CD4-positive, alpha-beta T cell treated with Interferon alpha-2 for 1 hour (primary cell): ENCODE measurements around the gene TBCC.

ENCODE experiments used
- DNase-seq, 2 donors: peaks; one replicate each; pipeline ENCODE4 v3.0.0-alpha.2; 2020 to 2022

Gene TBCC, protein sequence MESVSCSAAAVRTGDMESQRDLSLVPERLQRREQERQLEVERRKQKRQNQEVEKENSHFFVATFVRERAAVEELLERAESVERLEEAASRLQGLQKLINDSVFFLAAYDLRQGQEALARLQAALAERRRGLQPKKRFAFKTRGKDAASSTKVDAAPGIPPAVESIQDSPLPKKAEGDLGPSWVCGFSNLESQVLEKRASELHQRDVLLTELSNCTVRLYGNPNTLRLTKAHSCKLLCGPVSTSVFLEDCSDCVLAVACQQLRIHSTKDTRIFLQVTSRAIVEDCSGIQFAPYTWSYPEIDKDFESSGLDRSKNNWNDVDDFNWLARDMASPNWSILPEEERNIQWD

DNA sequence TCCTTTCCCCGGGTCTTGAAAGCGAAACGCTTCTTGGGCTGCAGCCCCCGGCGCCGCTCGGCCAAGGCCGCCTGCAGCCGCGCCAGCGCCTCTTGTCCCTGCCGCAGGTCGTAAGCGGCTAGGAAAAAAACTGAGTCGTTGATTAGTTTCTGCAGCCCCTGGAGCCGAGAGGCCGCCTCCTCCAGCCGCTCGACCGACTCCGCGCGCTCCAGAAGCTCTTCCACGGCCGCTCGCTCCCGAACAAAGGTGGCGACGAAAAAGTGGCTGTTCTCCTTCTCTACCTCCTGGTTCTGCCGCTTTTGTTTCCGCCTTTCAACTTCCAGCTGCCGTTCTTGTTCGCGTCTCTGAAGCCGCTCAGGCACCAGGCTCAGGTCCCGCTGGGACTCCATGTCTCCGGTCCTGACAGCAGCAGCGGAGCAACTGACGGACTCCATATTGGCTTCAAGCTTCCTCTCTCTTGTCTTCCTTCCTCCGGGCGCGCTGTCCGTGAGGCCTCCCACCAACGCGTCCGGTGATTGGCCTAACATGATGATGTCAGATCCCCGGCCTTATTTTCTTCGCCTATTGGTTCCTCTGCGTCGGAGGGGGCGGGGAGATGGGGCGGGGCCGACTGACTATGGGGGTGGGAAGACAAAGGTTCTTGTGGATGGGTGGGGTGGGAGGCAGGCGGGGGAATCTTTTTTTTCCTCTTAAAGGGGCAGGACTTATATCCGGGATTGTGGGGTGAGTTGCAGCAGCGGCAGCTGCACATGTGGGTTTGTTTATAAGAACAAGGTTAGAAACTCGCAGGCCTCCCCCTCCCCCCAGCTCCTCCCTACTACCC, at the start of gene TBCC:
Gene TBCC, minus strand, starts transcription at position 464 of the 823 bp plus-strand sequence. Its CDS starts 30 bp downstream, at position 434.
- peak; percentile 97 to 98 for DNase-seq

DNA sequence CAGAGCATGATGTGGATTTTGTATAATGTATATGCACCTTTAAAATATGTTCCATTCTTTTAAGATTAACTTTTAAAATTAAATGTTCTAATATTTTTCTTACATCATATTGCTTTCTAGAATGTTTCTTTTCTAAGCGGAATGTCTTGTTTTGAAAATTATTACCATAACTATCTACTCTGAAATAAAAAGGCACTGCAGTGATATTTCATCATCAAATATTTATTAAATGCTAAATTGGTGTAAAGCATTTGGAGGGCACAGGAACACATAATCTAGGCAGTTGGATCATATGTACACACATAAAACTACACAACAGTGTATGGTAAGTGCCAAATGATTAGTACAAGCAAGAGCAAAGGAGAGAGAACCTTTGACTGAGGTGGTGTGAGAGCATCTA, 49.7 kb upstream of the TBCC start:
- no peak for DNase-seq

DNA sequence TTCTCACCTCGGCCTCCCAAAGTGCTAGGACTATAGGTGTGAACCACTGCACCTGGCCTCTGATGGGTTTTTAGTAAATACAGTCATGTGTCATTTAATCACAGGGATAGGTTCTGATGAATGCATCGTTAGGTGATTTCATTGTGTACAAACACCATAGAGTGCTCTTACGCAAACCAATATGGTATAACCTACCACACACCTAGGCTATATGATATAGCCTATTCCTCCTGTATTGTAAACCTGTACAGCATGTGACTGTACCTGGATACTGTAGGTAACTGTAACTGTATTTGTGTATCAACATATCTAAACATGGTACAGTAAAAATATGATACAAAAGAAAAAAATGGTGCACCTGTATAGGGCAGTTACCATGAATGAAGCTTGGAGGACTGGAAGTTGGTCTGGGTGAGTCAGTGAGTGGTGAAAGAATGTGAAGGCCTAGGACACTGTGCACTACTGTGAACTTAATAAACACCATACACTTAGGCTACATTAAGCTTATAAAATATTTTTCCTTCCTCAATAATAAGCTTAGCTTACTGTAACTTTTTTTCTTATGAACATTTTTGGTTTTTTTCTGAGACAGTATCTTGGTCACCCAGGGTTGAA, 45.9 kb upstream of the TBCC start:
- DNase-seq: no peak

DNA sequence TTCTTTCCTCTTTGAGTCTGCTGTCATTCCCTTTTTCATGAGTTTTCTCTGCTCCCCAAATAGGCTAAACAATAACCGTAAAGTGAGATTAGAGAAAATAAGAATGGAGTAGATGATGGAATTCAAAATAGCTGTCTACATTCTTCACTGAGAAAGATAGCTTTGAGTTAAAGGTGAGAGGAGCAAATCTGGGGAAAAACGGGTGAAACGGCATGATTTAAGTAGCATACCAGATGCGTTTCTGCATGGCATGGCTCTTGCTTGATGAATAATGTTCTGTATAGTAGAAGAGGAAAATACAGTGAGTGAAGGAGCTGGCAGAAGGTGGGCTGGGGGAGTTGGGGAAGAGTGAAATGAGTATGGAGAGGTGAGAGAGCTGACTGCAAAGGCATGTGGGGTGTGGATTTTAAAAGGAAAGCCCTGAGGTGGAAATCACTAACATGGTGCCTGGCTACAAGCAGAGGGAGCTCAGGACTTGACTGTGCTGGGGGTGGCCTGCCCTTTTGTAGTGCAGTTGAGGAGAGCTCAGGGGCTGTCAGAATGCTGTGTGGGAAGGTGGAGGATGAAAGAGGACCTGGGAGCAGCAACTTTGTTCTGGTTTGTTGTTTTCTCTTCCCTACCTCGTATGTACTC, 44.8 kb upstream of the TBCC start:
- no peak for DNase-seq

DNA sequence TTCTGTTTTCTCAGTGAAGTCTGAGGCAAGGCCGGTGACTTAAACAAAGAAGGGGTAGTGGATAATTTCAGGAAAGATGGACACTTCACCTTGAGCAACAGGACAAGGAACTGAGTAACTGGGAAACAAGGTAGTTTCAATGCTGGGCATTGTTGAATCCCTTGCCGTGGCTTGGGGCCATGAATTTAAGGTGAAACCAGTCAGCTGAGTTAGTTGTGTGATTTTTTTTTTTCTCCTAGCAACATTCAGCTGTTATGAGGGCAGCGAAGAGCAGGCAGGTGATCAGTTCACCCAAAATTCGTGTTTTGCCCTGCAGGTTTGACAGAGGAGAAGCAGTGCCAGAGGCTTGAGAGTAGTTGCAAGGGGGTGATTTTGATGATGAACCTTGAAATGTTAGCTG, 42.8 kb upstream of the TBCC start:
- no peak for DNase-seq

DNA sequence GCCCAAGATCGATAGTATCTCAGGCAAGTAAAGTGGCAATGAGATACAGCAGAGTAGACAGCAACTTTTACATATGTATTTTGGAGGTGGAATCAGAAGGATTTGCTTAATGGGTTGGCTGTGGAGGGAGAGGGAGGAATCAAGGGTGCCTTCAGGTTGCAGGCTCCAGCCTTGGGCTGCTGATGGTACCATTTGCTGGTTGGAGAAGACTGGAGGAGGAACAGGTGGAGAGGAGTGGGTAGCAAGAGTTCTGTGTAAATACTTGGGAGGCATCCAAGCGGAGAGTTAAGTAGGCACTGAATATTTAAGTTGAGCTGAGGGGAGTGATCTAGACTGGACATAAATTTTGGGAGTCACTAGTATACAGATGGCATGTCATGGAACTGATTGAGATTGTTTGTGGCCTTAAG, 41.2 kb upstream of the TBCC start:
- DNase-seq: no peak

DNA sequence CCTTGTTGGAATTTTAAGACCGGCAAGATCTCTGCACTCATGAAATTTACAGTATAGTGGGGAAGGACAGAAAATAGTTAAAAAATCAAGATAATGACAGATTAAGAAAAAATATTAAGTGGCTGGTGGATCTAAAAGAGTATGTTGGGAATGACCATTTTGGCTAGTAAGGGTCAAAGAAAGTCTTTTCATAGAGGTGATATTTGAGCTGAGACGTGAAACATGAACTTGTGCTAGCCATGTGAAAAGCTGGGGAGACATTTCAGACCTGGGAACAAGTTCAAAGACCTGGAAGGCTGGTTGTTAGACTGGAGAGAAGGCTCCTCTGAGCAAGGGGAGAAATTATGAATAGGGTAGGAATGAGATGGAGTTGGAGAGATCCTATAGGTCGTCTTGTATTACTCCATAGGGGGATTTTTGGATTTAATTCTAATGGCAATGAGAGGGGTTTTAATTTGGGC, 40.7 kb upstream of the TBCC start:
- DNase-seq: no peak

DNA sequence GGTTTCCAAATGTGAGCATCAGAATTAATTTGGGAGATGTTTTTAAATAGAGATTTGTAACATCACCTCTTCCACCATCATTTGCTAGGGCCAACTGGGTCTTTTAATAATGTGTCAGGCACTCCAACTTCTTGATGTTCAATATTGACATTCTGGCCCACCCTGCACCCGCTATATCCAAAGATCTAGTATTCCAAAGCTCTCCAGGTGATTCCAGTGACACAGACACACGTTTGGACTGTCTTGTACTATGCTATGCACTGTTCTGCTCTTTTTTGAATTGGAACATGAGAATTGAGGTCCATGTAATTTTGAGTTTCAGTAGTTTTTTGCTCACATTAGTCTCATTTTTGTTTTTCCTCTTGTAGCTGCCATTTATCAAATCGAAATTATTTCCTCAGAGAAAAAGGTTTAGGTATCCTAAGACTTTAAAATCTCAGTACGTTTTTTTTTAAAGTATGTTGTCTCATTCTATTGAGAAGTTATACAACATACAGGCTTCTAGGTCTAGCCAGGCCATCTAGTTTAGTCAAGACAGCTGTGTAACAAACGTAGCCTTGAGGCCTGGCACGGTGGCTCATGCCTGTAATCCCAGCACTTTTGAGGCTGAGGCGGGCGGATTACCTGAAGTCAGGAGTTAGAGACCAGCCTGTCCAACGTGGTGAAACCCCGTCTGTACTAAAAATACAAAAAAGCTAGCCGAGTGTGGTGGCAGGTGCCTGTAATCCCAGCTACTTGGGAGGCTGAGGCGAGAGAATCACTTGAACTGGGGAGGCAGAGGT, 39.0 kb upstream of the TBCC start:
- peak in 1 of 2 donors; percentile 24 for DNase-seq

DNA sequence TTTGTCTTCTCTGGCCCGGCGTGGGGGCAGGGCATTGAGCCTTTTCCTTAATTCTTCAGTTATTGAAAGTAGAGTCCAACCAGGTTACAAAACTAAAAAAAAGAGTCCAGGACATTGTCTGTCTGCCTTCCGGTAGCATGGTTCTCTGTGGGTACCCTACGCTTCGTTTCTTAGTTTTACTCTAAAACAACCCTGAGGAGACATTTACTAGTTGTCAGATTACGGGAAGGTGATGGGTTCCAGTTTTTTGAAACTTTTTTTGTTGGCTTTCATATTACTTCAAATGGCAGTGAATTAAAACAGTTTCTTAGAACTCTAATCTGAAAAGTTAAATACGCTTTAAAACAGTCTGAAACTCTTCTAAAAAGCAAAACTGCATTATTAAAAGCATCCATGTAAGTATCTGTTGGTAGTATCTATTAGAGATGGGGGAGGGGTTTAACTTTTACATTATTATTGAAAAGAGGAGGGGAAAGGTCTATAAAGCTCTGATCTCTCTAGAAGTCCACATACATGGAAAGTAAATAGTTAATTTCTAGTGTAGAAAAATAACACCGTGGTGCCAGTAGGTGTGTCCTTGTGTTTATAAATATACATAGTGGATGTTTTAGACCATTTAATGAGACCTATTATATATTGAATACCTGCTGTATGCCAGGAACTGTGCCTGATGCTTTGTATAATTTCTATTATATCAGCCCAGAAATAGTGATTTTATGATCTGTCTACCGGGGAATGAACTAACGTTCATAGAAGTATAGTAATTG, 38.2 kb upstream of the TBCC start:
- DNase-seq: peak in 1 of 2 donors; percentile 71

DNA sequence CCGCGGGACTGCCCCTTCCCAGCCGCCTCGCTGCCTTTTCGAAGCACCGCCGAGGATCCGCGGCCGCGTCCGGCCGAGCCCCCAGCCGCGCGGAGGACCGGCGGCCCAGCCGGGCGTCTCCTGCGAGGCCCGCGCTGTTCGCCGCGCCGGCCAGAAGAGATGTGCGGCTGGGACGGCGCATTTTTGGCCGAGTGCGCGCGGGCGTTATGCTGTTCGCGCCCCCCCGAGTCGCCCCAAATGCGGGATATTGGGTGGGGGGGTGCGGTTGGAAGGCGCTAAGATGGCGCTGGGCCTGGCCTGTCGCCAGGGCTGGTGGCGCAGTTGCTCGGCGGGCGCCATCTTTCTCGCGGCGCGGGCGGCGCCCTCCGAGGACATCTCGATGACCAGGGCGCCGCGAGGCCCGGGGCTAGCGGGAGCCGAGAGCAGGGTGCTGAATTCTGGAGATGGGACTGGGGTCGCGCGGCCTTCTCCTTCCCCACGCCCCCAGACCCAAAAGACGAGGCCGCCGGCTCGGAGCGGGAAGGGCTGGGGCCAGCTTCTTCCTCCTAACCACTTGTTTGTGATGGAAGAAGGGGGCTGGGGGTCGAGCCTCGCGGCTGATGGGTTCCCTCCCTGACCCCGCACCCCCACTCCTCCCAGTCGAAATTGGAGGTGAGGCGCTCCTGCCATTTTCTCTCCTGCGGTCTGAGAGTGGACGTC, 37.4 kb upstream of the TBCC start:
- DNase-seq: peak; percentile 80 to 87

DNA sequence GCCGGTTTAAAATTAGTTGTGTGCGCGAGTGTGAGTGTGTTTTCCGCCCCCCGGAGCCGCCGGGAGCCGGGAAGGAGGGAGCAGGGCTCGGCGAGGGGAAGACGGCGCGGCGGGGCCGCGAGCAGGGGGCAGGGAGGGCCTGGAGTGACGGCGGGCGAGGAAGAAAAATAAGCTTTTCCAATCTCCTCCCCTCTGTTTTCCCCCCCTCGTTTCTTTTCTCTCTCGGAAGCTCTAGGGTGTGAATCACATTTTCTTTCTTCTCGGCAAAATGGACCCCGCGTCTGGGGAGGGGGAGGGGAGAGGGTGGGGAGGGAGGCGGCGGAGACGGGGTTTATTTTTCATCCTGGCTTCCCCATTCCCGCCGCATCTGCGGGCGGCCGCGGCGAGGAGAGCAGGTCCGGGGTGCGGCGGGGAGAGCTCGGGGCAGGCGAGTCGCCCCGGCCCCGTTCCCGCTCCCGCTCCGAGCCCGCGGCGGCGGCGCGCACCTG, 36.8 kb upstream of the TBCC start:
- peak; percentile 81 to 87 for DNase-seq

DNA sequence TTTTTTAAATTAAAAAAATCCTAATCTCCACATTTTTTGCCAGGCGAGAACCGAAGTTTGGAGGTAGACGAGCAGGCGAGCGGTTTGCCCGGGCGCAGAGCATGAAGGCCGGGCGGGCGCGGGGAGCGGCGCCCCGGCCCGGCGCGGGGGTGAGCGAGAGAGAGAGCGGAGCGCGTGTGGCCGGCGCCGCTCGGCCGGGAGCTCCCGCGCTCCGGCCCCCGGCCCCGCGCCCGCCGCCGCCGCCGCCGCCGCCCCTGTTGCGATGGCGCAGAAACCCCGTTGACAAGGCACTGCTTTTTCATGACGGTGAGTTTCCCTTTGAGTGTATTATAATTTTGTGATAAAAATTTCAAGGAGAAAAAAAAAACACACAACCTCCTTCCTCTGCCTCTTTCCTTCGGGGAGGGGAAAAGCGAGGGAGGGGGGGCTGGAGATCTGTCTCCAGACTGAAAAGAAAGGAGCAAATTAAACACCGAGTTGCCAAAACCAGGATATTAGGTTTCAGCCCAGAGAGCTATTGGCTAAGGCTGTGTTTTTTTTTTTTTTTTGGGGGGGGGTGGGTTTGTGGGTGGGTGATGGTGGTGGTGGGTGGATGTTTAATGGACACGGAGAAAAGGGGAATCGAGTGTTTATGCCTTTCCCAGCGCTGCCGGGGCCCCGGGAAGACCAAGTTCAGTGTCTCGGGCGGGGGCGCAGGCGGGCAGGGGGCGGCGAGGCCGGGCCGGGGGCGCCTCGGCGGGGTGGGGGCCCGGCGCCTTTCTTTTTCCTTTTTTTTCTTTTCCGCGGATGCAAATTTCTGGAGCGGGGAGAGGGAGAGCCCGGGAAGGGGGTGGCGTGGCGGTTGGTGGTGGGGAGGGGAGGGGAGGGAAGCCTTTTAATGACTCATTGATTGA, 36.1 kb upstream of the TBCC start, which contains the start of gene BICRAL:
Gene BICRAL, plus strand, starts transcription at position 257 of the 893 bp plus-strand sequence. CDS start 39,971 bp downstream, outside the sequence.
- DNase-seq: peak; percentile 69 to 85

DNA sequence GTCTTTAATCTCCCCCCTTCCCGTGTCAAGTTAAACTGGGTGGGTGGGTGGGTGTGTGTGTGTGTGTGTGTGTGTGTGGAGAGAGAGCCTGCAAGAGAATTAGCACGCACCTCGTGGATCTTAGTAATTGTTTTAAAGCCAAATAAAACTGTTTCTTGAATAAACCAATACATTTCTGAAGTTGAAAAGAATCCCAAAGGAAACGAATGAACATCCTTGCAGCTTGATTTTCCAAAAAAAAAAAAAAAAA, 35.6 kb upstream of the TBCC start:
- DNase-seq: peak in 1 of 2 donors; percentile 33

DNA sequence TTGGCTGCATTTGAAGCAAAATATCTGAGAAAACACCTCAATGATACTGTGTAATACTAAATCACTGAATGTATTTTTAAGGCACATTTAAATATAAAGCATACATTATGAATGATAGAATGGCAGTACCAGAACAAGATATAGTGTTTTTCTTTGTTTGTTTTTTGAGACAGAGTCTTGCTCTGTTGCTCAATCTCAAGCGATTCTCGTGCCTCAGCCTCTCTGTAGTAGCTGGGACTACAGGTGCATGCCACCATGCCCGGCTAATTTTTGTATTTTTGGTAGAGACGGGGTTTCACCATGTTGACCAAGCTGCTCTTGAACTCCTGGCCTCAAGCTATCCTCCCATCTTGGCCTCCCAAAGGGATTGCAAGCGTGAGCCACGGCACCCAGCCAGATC, 33.6 kb upstream of the TBCC start:
- no peak for DNase-seq

DNA sequence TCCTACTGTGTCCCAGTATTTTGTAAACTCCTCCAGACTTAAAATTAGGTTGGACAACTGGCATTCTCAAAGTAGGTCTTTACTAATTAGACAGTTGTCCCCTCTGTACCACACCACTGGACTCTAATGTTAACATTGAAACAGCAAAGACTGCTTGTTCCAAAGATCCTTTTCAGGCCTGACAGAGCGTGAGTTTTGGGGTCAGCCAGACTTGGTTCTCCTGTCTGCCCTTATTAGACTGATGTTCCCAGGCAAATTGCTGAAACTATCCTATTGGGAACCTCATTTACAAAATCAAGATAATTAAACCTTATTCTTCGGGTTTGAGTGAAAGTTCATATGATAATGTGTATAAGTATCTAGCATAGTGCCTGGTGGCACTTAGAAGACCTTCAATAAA, 32.2 kb upstream of the TBCC start:
- DNase-seq: no peak

DNA sequence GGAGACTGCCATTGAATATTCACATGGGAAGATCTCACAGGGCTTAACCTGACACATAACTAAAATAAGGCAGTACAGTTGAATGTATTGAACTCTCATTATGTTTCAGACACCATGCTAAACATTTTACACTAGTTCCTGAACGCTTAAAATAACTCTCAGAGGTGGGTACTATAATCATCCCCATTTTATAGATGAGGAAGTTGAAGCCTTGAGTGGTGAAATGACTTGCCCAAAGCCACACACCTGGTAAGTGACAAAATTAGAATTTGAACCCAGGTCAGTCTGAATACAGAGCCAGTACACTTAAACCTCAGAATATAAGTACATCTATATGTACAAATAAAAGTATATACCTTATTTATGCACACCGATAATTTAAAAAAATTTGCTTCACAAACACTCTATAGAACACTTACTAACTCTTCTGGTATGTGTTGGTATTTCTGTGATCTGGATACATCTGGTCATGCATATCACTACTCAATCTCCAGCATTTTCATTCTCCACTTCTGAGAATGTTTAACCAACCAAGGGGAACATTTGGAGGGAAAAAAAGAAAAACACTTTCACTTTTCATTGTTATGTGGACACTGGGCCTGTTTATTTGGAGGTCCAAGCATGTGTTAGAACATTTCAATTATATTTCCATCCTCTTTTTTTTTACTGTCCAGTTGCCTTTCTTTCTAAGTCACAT, 31.4 kb upstream of the TBCC start:
- no peak for DNase-seq

DNA sequence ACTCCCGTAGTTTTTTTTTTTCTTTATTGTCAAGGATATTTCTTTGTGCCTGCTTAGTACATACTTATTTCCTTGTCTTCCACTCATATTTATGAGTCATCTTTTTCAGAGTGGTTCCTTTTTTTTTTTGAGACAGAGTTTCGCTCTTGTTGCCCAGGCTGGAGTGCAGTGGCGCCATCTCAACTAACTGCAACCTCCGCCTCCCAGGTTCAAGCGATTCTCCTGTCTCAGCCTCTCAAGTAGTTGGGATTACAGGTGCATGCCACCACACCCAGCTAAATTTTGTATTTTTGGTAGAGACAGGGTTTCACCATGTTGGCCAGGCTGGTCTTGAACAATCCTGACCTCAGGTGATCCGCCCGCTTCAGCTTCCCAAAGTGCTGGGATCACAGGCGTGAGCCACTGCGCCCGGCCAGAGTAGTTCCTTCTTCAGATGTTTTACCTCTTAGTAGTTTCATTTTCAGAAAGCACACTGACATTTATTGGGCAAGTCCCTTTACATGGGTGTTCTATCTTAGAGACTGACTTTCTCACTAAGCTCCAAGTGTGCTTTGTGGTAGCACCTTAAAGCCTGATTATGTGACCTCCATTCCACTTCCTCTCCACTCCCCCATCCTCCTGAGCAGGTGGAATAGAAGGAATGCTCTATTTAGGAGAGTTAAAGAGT, 29.1 kb upstream of the TBCC start:
- DNase-seq: peak; percentile 59 to 80

DNA sequence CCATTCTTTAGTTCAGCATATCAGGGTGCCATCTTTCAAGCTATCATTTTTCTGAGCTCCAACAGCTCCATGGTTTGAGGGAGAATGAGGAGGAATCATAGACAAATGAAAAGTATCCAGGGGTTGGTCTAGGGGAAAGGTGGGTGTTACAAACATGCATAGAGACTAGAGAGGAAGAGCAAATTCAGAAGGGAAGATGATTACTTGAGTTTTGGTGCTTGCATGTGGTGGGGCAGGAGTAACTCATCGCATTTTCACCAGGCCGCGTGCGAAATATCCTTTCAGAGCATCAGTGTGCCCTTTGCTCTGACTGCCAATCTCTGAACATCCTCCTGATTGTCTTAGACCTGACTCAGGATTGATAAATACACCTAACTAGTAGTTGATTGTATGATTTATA, 28.3 kb upstream of the TBCC start:
- peak in 1 of 2 donors; percentile 36 for DNase-seq

DNA sequence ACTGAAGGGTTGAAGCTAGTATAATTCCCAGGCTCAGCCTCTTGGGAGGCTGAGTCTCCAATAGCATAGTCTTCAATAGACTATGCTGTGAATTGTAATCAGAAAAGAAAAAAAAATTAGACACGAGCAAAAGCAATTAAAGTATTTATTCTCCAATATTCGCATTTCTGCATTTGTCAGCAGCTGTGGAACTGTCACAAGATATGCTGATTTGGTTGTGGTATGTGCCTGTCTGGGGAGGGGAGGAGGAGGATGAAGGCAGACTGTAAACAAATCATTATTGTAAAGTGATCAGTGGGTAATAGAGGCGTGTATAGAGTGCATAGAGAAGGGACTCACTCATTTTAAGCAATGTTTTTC, 25.8 kb upstream of the TBCC start:
- DNase-seq: peak; percentile 42 to 71
